ENCODE measurements around the gene CELSR2.

CELSR2 gene

DNA sequence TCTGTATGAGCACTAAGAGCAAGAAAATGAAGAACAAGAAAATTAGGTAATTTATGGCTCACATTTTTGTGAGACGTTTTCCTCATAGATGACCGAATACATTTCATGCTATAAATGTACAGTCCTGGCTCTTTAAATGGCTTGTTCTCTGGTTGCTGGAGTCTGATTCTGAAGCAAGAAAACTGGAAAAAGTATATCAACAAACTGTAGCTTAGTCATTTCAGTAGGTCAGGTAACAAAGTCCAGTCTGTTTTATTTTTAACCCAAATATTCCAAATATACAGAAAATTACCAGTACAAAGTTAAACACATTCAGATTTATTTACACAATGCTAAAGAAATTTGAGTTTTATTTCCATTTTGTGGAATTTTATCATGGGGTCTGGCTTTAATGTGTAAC lies 60.0 kb downstream of the CELSR2 start:
- no peak for DNase-seq

DNA sequence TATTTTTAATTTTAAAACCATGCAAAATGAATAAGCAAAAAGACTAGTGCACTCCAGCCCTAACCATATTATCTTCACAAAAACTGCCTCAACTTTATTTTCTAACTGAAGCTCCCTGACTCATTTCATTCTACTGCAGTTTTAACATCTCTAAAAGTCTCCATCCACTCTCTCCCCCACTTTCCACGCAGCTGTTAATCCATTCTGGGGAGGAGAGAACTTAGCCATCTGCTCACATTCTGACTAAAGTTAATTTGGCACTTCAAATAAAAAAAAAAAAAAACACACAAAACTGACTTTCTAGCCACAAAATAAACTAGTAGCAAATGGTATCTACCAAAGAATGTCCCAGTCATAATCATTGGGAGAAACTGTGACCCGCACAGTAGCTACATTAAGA lies 62.9 kb downstream of the CELSR2 start:
- DNase-seq = no peak

DNA sequence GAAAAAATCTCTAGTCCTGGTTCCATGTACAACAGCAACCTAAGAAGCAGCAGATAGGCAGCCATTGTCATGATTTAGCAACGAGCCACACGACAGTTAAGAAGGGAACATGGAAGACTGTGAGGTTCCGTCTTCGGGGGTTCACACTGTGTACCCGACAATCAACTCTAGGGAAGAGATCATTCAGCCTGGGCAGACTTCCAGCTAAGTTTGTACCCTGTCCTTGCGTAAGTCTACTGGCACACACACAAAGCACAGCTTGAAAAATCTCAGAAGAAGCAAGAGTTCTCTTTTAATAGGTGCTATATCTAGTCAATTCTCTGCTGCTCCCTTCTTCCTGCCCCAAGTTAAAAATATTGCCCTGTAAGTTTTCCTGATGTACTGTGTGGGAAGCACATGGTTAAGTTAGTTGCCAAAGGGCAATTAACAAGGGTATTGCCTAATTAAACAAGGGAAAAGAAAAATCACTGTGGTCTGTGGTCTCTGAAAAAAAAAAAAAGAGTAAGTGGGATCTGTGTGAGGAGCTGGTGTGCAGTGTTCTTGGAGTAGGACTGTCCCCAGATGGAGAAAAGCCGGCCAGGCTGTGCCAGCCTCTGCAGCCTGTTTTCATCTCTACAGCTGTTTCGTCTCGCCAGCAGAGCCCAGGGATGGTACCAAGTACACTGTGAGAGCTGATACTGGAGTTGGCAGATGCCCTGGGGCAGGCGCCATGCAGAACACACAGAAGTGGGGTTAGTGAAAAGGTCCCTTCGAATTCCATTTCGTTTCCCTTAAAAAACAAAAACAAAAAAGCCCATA lies 63.8 kb downstream of the CELSR2 start:
- no peak for DNase-seq

DNA sequence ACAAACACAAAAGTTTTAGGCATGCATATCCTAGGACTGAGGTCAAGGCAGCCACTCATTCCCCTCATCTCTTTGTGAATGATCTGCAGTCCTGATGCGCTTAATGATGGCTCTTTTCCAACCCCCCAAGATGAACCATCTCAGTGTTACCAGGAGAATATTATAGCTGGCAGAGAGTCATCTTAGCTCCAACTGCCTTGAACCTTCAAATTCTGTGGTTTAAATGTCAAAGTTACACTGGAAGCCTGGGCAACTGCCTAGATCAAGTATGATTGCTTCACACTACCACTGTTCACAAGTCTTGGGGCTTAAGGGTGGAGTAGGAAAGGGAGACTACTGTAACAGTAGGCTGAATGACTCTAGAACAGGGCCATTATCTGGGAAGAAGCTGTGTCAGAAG lies 65.5 kb downstream of the CELSR2 start:
- DNase-seq = no peak

DNA sequence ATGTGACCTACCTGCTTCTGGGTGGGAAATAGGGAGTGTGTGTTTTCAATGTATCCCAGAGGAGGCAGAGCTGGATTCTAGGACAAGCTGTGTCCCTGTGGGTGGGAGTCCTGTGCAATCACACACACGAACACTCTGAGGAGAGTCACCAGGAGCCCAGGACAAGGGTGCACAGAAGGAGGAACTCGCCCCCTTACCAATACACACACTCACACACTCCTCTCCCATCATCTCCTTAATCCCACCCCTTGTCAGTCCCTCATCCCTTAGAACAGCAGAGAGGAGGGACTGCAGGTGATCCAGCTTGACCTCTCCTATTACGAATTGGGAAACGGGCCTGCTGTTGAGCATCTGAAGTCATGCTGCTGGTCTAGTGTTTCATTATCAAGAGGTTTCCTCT lies 65.9 kb downstream of the CELSR2 start:
- DNase-seq = no peak

DNA sequence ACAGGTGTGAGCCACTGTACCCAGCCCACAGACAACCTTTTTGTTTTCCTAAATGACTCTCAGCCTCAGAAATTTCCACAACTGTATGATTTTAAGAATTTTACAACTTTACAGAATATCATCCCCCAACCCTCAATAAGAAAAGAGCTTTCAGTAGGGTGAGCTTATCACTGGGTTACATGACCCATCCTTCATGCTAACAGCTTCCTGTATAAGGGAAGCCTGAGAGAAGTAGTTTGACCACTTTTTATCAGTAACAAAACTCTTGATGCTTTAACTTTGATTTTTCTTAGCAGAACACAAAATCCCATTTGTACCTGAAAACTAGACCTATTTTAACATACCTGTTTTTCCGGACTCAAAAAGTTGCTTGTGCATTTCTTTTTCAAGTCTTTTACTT lies 67.2 kb downstream of the CELSR2 start:
- DNase-seq = no peak

DNA sequence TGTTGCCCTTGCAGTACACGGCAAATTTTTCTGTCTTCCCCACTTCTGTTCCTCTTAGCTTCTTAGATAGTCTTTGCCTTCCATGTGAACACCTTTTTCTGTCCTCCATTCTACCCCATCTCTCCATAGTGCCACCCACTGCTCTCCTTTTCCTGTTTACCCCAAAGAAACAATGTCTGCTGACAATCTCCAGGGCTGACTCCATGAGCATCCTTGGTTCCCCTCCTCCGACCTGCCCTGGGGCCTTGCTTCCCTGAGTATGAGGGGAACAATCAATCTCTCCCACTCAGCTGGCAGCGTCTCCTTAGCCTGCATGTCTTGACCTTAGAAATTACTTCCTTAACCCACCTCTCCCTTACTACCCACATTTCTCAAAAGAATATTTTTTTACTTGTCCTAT lies 69.8 kb downstream of the CELSR2 start:
- no peak for DNase-seq

DNA sequence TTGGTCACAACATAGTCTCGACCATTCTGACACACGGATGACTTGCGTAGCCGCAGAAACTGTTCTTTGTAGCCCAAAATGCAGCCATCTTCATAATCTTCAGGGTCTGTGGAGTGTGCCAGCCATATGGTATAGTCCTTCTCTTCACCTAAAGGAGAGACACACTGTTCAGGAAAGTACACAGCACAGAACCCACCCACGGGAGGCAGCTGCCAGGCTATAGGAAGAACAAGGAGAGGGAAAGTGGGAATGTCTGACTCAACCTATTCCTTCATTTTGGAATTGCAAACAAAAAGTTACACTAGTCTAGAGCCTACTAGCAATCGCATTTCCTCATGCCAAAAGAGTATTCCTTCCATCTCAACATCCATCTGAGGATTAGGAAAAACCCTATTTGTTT lies 73.6 kb downstream of the CELSR2 start:
- no peak for DNase-seq
